Measurements from ENCODE around the gene LRFN5.
"Not testable (repeated sequence)": the region's sequence is repeated elsewhere in the genome, so short reads cannot be mapped to it uniquely, and the experiment has no call there.

The LRFN5 gene

GRCh38 chr14:41636492-41637392 is 30.1 kb downstream of the LRFN5 start:
- DNase-seq = no peak

DNA sequence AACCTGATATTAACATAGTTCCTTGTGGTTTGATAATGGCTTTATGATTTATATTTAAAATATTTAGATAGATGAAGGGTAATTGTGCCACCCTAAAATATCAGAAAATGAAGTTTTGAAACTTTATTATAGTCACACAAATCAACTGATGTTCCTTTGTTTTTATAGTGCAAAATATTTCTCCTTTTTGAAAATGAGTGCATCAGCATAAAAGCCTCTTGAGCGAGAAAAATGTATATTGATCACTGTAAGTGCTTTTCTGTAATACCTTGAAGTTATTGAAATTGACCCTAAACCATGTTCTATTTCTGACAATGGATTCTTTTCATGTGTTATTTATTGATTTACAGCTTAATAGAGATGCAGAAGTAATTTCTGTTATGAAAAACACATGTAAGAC is 35.0 kb downstream of the LRFN5 start:
- no peak for DNase-seq

DNA sequence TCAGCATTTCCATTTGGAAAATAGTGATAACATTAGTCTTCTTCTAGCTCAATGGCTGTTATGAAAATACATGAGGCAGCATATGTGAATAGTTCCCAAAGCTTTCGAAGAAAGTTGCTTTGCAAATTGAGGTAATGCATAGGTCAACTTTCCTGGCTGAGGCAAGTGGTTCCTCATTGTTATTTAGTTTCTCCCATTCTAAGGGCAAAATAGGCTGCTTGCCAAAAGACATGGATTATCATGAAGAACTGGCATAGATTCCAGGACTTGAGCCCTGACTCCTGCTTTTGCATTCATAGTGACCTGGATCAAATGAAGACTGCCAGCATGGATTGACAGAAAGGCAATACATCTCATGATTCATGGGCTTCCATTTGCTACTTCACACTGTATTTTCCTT is 35.7 kb downstream of the LRFN5 start:
- DNase-seq = no peak

GRCh38 chr14:41642789-41643188 is 36.1 kb downstream of the LRFN5 start:
- no peak for DNase-seq

DNA sequence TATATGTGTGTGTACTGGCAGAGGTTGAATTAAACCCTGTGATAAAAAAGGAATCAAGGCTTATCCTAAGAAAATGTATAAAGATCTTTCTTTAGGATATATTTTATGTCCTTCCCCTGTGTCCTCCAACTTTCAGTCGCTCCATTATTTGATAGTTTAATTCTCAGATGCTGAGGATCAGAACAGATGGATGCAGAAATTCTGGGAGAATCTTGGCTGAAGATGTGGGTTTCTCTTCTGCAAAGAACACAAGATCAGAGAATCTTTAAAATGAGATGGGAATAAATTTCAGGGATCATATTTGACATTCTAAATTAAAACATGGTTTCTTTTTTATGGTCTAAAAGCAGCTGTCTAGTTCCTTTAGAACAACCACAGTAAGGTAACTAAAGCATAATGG is 37.9 kb downstream of the LRFN5 start:
- no peak for DNase-seq

DNA sequence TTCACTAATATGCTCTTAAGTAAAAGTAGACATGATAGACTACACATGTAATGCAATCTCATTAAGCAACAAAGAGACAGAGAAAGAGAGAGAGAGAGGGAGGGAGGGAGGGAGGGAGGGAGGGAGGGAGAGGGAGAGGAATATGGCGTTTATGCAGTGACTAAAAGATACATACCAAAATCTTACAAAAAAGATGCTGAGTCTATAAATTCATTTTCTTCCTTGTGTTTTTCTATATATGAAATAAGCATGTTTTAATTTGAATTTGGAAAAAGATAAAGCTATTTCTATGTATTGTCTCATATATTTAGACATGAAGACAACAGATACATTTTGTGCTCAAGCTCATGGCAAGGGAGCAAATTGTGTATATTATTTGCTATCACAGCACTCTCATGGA is 44.1 kb downstream of the LRFN5 start:
- no peak for DNase-seq

DNA sequence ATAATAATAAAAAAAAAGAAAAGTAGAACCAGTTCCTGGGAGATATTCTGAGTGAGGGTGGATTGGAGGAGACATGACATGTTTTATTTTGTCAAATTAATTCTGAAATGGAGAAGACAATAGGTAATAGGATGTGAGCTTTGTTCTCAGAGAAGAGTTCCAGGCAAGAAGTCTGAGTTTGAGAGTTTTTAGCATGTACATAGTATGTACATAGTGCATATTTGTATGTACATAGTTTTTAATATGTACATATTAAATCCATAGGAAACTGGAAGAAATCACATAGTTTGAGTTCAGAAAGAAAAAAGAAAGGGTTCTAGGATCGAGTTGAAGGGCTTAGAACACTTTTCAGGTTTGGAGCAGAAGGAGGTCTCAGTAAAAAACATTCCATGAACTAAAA is 47.5 kb downstream of the LRFN5 start:
- DNase-seq = no peak

GRCh38 chr14:41662780-41663472 is 56.2 kb downstream of the LRFN5 start:
- no peak for DNase-seq

DNA sequence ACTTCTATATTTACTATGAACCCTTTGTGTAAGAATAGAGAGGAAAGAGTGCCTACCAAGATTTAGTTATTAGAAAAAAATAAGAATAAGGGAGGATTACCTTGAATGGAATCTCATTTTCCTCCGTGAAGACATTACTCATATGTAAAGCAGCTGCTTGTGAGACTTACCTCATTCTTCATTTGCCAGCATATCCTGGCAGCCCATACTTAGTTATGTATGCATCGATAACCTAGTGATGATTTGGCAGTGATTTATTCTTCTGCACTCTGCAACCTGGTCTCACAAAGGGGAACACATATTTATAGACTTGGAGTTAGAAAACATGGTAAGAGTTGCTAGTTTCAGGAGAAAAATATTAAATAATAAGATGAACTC is 56.8 kb downstream of the LRFN5 start:
- DNase-seq = no peak

DNA sequence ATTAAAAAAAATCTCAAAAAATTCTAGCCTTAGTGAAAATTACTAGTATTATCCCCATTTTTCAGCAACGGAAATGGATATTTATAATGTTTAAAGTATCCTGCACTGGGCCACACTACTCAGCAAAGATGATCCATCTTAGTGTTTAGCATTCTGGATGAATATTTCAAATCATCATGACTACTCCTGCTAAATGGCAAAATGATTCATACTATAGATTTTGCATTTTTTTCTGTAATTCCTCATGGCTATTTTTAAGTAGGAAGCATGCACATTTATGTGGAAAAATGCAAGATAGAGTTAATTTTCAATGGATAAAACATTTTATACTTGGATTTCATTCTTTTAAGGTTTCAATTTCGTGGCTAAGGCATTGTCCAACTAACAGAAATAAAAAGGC is 59.6 kb downstream of the LRFN5 start:
- DNase-seq = no peak

GRCh38 chr14:41668356-41668755 is 61.7 kb downstream of the LRFN5 start:
- DNase-seq = no peak

GRCh38 chr14:41673601-41674000 is 66.9 kb downstream of the LRFN5 start:
- DNase-seq = not testable (repeated sequence)

DNA sequence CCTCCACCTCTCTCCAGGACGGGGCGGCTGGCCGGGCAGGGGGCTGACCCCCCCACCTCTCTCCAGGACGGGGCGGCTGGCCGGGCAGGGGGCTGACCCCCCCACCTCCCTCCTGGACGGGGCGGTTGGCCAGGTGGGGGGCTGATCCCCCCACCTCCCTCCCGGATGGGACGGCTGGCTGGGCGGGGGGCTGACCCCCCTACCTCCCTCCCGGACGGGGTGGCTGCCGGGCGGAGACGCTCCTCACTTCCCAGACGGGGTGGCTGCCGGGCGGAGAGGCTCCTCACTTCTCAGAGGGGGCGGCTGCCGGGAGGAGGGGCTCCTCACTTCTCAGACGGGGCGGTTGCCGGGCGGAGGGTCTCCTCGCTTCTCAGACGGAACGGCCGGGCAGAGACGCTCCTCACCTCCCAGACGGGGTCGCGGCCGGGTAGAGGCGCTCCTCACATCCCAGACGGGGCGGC is 67.9 kb downstream of the LRFN5 start:
- DNase-seq = not testable (repeated sequence)

DNA sequence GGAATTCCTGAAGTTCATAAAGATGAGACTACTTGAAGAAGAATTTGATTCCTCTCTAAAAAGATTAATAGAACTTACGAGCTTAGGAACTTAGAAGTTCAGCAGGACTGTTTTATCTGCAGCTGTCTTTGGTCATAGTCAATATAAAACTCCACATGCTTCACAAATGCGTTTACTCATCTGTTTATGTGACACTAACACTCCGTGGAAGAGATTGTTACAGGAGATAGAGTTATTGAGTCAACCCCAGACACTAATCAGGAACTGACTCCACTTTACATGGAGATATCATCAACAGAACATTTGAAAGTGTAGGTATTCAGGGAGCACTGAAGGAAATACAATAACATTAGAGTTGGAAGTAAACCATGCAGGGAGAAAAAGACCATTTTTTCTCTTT is 92.8 kb downstream of the LRFN5 start:
- no peak for DNase-seq

DNA sequence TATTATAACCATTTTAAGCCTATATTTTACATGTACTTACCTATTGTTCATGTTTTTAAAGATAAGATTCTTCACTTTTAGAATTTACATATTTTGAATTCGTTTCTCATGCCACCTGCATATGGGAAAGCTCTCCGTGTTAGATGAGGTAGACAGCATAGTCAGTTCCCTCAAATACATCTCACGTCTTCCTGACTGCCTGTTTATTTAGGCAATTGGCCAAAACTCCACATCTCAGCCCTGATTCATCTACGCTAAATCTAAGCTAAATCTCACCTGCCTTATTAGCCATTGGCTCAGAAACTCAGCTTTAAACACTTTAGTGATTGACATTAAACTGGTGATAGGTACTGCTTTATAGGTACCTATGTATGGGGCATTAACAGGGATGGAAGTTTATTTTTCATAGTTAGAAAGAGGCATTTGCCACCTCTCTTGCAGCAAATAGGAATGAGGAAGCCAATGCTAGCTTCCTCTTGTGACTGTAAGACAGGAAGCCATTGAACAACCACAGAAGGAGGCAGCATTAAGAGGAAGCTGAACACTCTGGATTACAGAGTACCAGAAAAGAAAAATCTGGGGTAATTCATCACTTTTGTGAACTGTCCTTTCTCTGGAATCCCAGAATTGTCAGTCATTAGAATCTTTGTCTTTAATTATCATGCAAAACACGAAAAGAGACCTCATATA is 111.9 kb downstream of the LRFN5 start:
- no peak for DNase-seq

GRCh38 chr14:41739203-41739602 is 132.5 kb downstream of the LRFN5 start:
- no peak for DNase-seq

DNA sequence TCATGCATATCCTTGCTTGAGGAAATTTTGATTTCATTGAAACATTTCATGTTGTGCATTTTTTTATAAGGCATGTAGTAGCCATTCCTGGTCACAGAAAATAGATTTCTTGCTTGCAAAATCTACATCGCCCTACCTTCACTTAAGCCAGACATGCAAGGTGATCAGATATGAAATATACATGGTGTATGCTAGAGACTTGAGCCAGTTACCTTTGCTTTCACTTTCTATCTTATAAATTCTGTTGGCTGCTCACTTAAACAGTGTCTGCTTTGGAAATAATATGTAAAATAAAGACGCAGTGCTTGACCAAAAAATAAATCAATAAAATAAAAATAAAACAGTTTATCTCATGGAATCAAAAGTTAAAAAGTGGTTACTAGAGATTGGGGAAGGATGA is 136.5 kb downstream of the LRFN5 start:
- DNase-seq = no peak

GRCh38 chr14:41749429-41749828 is 142.8 kb downstream of the LRFN5 start:
- no peak for DNase-seq

DNA sequence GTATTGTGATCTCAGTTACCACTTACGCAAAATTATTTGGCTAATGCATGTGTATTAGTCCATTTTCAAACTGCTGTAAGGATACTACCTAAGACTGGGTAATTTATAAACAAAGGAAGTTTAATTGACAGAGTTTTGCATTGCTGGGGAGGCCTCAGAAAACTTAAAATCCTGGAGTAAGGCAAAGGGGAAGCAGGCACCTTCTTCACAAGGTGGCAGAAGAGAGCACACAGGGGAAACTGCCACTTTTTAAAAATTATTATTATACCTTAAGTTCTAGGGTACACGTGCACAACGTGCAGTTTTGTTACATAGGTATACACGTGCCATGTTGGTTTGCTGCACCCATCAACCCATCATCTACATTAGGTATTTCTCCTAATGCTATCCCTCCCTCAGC is 143.9 kb downstream of the LRFN5 start:
- not testable (repeated sequence) for DNase-seq

DNA sequence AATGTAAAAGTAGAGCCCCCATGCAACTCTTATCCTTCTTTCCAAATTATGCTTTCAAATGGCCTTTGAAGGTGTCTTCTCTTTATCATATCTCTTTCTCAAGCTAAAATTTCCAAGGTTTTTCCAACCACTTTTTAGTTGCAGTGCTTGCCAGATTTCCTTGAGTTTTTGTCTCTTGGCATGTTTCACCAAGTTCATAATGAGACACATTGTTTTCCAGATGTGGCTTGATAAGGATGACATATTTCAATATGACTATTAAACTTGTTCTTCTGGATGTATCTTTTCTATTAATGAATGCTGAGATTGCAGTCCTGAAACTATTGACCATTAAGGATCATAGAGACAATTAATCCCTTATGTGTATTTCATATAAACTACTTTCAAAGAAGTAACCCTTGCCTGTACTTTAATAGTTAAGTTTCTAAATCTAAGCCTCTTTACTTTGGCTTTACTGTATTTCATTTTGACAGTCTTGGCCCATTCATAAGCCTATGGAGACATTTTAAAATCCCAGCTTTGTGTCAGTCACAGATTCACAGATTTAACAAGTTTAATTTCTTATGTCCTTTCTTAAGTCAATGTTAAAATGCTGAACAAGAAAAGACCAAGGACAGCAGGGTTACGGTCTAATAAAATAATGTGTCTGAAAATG is 151.5 kb downstream of the LRFN5 start:
- DNase-seq = no peak

DNA sequence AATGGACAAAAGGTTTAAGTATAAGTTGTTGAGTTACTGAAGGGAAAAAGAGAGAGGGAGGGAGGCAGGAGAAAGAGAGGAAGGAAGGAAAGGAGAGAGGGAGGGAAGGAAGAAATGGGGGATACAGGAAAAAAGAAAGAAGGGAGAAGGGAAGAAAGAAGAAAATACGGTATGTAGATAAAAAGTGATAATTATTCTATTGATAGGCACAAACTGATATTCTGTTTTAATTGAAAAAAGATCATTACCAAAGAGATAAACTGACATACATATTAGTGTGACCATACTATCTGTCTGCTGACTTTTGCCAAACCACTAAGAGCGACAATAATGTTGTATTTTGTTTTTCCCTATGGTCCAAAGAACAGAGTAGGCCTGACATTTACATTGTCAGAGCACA is 154.5 kb downstream of the LRFN5 start:
- DNase-seq = no peak

DNA sequence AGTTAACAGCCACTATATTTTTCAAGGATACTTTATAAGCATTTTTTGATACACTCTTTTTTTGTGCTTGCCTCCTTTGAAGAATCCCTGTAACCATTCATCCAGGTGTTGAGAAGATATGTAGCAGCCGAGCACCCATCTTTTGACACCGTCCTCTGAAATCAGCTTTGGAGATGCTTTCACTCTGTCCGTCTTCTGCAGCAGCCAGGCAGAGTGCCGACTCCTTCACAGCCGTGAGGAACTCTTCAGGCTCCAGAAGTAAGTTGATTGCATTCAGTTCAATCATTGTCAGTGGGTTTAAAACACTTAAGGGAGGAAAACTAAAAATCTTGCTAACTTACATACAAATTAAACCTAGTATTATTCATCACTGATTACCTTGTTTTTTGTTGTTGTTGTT is 160.1 kb downstream of the LRFN5 start:
- no peak for DNase-seq
